HEK293 (cell line): ENCODE results near the gene MFSD2A.
"Not testable (repeated sequence)": the region's sequence is repeated elsewhere in the genome, so short reads cannot be mapped to it uniquely, and the experiment has no call there.

Experiments
- KLF9 ChIP-seq: fragments of 450-650 bp; formaldehyde crosslinking; IDR thresholded peaks from 2 replicates; pipeline ENCODE4 v1.5.1; 2016; ENCODE audit warnings: missing biosample characterization, missing genetic modification characterization, low read depth
- TF ChIP-seq, protein P1 (sequence below): fragments of 450-650 bp; formaldehyde crosslinking; IDR thresholded peaks from 2 replicates; pipeline ENCODE4 v1.5.1; 2016; ENCODE audit warnings: missing biosample characterization, missing genetic modification characterization

DNA sequence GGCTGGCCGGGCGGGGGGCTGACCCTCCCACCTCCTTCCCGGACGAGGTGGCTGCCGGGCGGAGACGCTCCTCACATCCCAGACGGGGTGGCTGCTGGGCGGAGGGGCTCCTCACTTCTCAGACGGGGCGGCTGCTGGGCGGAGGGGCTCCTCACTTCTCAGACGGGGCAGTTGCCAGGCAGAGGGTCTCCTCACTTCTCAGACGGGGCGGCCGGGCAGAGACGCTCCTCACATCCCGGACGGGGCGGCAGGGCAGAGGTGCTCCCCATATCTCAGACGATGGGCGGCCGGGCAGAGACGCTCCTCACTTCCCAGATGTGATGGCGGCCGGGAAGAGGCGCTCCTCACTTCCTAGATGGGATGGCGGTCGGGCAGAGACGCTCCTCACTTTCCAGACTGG, 41.8 kb upstream of the MFSD2A start:
- TF ChIP-seq KLF9 (tag by site-specific recombination): not testable (repeated sequence)
- TF ChIP-seq, protein P1, sequence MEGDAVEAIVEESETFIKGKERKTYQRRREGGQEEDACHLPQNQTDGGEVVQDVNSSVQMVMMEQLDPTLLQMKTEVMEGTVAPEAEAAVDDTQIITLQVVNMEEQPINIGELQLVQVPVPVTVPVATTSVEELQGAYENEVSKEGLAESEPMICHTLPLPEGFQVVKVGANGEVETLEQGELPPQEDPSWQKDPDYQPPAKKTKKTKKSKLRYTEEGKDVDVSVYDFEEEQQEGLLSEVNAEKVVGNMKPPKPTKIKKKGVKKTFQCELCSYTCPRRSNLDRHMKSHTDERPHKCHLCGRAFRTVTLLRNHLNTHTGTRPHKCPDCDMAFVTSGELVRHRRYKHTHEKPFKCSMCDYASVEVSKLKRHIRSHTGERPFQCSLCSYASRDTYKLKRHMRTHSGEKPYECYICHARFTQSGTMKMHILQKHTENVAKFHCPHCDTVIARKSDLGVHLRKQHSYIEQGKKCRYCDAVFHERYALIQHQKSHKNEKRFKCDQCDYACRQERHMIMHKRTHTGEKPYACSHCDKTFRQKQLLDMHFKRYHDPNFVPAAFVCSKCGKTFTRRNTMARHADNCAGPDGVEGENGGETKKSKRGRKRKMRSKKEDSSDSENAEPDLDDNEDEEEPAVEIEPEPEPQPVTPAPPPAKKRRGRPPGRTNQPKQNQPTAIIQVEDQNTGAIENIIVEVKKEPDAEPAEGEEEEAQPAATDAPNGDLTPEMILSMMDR (tag by site-specific recombination): not testable (repeated sequence)
